ENCODE data around the gene C5.

Gene C5

DNA sequence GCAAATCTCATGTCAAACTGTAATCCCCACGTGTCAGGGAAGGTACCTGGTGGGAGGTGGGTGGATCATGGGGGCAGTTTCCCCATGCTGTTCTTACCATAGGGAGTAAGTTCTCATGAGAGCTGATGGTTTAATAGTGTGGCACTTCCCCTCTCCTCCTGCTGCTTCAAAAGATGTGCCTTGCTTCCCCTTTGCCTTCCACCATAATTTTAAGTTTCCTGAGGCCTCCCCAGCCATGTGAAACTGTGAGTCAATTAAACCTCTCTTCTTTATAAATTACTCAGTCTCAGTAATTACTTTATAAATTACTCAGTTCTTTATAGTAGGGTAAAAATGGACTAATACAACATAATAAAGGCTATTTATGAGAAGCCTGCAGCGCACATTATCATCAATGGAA lies 17.6 kb upstream of the C5 start:
- in situ Hi-C loops (cut with MboI; ENCODE audit: low pct_unique_long_range_greater_than_20kb, low sequenced_read_pairs, unreplicated experiment): loop anchor here (10.0 kb wide), 1 partner anchor 313 kb away; no protein-coding TSS in a partner anchor
- no peak for DNase-seq (ENCODE audit: low spot score)
- TF ChIP-seq CTCF (IDR thresholded peaks at IDR 0.05; ENCODE audit: extremely low read depth, insufficient read depth, missing control alignments): no peak

DNA sequence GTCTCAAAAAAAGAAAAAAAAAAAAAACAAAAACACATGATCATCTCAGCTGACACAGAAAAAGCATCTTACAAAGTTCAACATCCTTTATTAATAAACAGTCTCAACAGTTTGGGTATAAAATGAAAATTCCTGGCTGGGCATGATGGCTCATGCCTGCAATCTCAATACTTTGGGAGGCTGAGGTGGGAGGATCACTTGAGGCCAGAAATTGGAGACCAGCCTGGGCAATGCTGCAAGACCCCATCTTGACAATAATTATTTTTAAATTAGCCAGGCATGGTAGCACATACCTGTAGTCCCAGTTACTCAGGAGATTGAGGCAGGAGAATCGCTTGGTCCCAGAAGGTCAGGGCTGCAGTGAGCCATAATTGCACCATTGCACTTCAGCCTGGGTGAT lies 16.8 kb upstream of the C5 start:
- no peak for DNase-seq (ENCODE audit: low spot score)
- no peak for TF ChIP-seq CTCF (IDR thresholded peaks at IDR 0.05; ENCODE audit: extremely low read depth, insufficient read depth, missing control alignments)
- in situ Hi-C loops (cut with MboI; ENCODE audit: low pct_unique_long_range_greater_than_20kb, low sequenced_read_pairs, unreplicated experiment): loop anchor here (10.0 kb wide), 1 partner anchor 312 kb away; no protein-coding TSS in a partner anchor

DNA sequence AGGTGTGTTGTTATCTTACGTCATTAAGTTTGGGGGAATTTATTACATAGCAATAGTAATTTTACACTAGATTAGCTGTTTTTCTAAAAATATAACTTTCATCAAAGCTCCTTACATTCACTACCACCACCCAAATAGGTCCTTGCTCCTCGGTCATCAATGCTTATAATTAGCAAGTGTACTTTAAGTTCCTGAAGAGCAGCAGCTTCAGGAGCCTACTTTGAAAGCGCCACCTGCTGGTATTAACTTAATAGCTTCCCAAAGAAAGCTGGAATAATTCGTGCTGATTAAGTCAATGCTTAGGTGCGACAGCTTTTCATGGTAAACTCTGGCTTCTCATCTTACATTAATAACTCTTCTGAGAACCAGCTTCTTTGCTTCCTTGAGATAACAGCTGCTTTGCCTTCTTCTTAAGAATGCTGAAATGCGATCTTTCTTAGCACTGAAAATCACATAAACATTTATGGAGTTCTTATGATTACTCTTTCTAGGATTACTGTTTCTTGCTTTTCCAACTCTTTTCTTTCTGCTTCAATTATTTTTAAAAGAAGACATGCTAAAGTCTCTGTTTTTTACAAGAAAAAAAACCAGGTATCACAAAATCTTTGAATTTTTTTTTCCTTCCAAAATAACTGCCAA lies 10.0 kb upstream of the C5 start:
- peak; percentile 43 for DNase-seq (ENCODE audit: low spot score)
- TF ChIP-seq CTCF (IDR thresholded peaks at IDR 0.05; ENCODE audit: extremely low read depth, insufficient read depth, missing control alignments): peak; percentile 67
- in situ Hi-C loops (cut with MboI; ENCODE audit: low pct_unique_long_range_greater_than_20kb, low sequenced_read_pairs, unreplicated experiment): loop anchor here (10.0 kb wide), 1 partner anchor 305 kb away; no protein-coding TSS in a partner anchor

- no peak for TF ChIP-seq CTCF (IDR thresholded peaks at IDR 0.05; ENCODE audit: extremely low read depth, insufficient read depth, missing control alignments)
- in situ Hi-C loops (cut with MboI; ENCODE audit: low pct_unique_long_range_greater_than_20kb, low sequenced_read_pairs, unreplicated experiment): no loop called here
- DNase-seq (ENCODE audit: low spot score): no peak
These were observed 9.4 kb upstream of the C5 start for GRCh38 chr9:121059513-121059912.

GRCh38 chr9:121057821-121058220 lies 7.7 kb upstream of the C5 start:
- DNase-seq (ENCODE audit: low spot score): no peak
- in situ Hi-C loops (cut with MboI; ENCODE audit: low pct_unique_long_range_greater_than_20kb, low sequenced_read_pairs, unreplicated experiment): no loop called here
- TF ChIP-seq CTCF (IDR thresholded peaks at IDR 0.05; ENCODE audit: extremely low read depth, insufficient read depth, missing control alignments): no peak

DNA sequence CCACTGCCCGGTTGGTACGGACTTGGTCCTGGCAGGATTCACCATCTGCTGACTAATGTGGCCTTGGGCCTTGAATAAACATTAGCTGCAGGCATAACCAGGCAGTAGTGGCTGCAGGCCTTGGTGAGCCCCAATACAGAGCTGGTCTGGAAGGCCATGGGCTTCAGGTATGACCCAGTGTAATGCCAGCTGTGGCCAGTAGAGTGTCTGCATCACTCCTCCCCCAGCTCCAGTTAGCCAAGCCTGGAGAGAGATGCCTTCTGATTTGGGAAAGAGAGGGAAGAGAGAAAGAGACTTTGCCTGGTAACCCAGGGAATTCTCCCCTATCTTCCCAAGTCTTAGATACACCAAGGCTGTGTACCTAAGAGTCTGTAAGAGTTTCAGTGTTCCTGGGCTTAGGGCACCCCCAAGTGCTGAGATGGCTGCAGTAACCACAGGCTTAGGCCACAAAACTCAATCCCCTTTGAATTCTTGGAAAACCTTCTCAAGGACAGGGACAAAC lies 5.6 kb upstream of the C5 start:
- no peak for DNase-seq (ENCODE audit: low spot score)
- in situ Hi-C loops (cut with MboI; ENCODE audit: low pct_unique_long_range_greater_than_20kb, low sequenced_read_pairs, unreplicated experiment): no loop called here
- no peak for TF ChIP-seq CTCF (IDR thresholded peaks at IDR 0.05; ENCODE audit: extremely low read depth, insufficient read depth, missing control alignments)
